Natural killer cell treated with Interleukin-12 subunit alpha and Interleukin-12 subunit beta and Interleukin-15 and Interleukin-18, amount 100 ng/mL, for 72 hours (primary cell): ENCODE results near the gene GNG7. TPM values are rescaled to one million over a fixed set of nuclear protein-coding genes. Genes with fewer than 3 reads are reported as not detected.
A peak's percentile ranks its signal among the peaks of the same experiment; 100 is the strongest.
"Not testable (repeated sequence)": the region's sequence is repeated elsewhere in the genome, so short reads cannot be mapped to it uniquely, and the experiment has no call there.

Experiments used
- ATAC-seq, 2 donors: fragments of 150-1000 bp; cut with Tn5 transposase in 1 of 2; sonication (Bioruptor Pico), chemical (Tn5 transposase) in 1 of 2; 2 replicates each; pipeline ENCODE4 v1.10.0; 2021
- DNase-seq: peaks from one replicate; pipeline ENCODE4 v3.0.0; 2022; ENCODE audit warnings: low spot score
- H3K27ac Mint-ChIP-seq, 2 donors: 1 replicate in 1 of 2; 2 replicates in 1 of 2; pipeline ENCODE4 v1.8.0; 2022; ENCODE audit warnings: mixed read lengths in 2 of 2, mild to moderate bottlenecking in 1 of 2, moderate library complexity in 1 of 2
- H3K27me3 Mint-ChIP-seq, 2 donors: 1 replicate in 1 of 2; 2 replicates in 1 of 2; pipeline ENCODE4 v1.8.0; 2022; ENCODE audit warnings: mixed read lengths in 2 of 2
- H3K36me3 Mint-ChIP-seq: one replicate; pipeline ENCODE4 v1.8.0; 2022; ENCODE audit warnings: mixed read lengths
- H3K4me1 Mint-ChIP-seq, 2 donors: 1 replicate in 1 of 2; 2 replicates in 1 of 2; pipeline ENCODE4 v1.8.0; 2022; ENCODE audit warnings: low read depth in 2 of 2, mixed read lengths in 2 of 2, mild to moderate bottlenecking in 1 of 2
- H3K4me3 Mint-ChIP-seq: one replicate; pipeline ENCODE4 v1.8.0; 2022; ENCODE audit warnings: mixed read lengths
- H3K9me3 Mint-ChIP-seq: 2 replicates; pipeline ENCODE4 v1.8.0; 2022; ENCODE audit warnings: mixed read lengths
- total RNA-seq, 2 donors: library from RNA; stranded (reverse); gene quantifications; one replicate each; pipeline ENCODE4 v1.2.3, GENCODE V29; 2022

The GNG7 gene
- total RNA-seq, 2 donors from 2014 or later, result 0.26 to 0.59 TPM

- H3K4me3 Mint-ChIP-seq, result no peak overlapping the region
- peak overlapping the region in 1 of 2 donors; percentile 5 for H3K27ac Mint-ChIP-seq
- H3K4me1 Mint-ChIP-seq, result peaks cover 14 to 24% of the 10 kb centered on the region in 2 donors
- no peaks in the 10 kb centered on the region for H3K27me3 Mint-ChIP-seq
- no peak for ATAC-seq
- no peaks in the 10 kb centered on the region for H3K9me3 Mint-ChIP-seq
- no peak for DNase-seq
- no peaks in the 10 kb centered on the region for H3K36me3 Mint-ChIP-seq
Observed at GRCh38 chr19:2532252-2533071, 170.0 kb downstream of the GNG7 start.

- Mint-ChIP-seq H3K4me1 (peaks cover 14 to 24% of the 10 kb centered on the region in 2 donors), H3K27ac (peak overlapping the region in 1 of 2 donors; percentile 45)
- ATAC-seq, H3K4me3 Mint-ChIP-seq, H3K36me3 Mint-ChIP-seq, DNase-seq, H3K9me3 Mint-ChIP-seq, H3K27me3 Mint-ChIP-seq: not testable (repeated sequence)
Observed at GRCh38 chr19:2529942-2530341, 172.6 kb downstream of the GNG7 start.

GRCh38 chr19:2529473-2529918, 173.0 kb downstream of the GNG7 start:
- no peaks in the 10 kb centered on the region for H3K27me3 Mint-ChIP-seq
- H3K36me3 Mint-ChIP-seq, result no peaks in the 10 kb centered on the region
- H3K27ac Mint-ChIP-seq, result peak overlapping the region in 1 of 2 donors; percentile 45
- peaks cover 14 to 19% of the 10 kb centered on the region in 2 donors for H3K4me1 Mint-ChIP-seq
- ATAC-seq (no peak), DNase-seq (no peak)
- H3K9me3 Mint-ChIP-seq, result no peaks in the 10 kb centered on the region
- H3K4me3 Mint-ChIP-seq, result no peak overlapping the region

- Mint-ChIP-seq H3K4me3 (no peak overlapping the region), H3K9me3 (no peaks in the 10 kb centered on the region), H3K4me1 (peaks cover 9 to 11% of the 10 kb centered on the region in 2 donors), H3K27me3 (no peaks in the 10 kb centered on the region), H3K27ac (no peak overlapping the region), H3K36me3 (no peaks in the 10 kb centered on the region)
- DNase-seq, result no peak
- no peak for ATAC-seq
Observed at GRCh38 chr19:2528675-2529101, 173.8 kb downstream of the GNG7 start.

- no peaks in the 10 kb centered on the region for H3K27me3 Mint-ChIP-seq
- ATAC-seq (no peak), DNase-seq (no peak)
- H3K4me3 Mint-ChIP-seq, result no peak overlapping the region
- H3K27ac Mint-ChIP-seq, result no peak overlapping the region
- no peaks in the 10 kb centered on the region for H3K9me3 Mint-ChIP-seq
- H3K4me1 Mint-ChIP-seq, result peaks cover 5 to 6% of the 10 kb centered on the region in 2 donors
- H3K36me3 Mint-ChIP-seq, result no peaks in the 10 kb centered on the region
Observed at GRCh38 chr19:2527686-2528085, 174.8 kb downstream of the GNG7 start.

- no peak for DNase-seq
- Mint-ChIP-seq H3K4me1 (peaks cover 1 to 2% of the 10 kb centered on the region in 2 donors), H3K27ac (no peak overlapping the region), H3K27me3 (no peaks in the 10 kb centered on the region), H3K9me3 (no peaks in the 10 kb centered on the region), H3K4me3 (no peak overlapping the region), H3K36me3 (no peaks in the 10 kb centered on the region)
- no peak for ATAC-seq
Observed at GRCh38 chr19:2527171-2527570, 175.3 kb downstream of the GNG7 start.

- H3K27ac Mint-ChIP-seq, result no peak overlapping the region
- ATAC-seq, result no peak
- H3K36me3 Mint-ChIP-seq, result no peaks in the 10 kb centered on the region
- no peaks in the 10 kb centered on the region for H3K9me3 Mint-ChIP-seq
- no peak for DNase-seq
- no peak overlapping the region for H3K4me3 Mint-ChIP-seq
- H3K27me3 Mint-ChIP-seq, result no peaks in the 10 kb centered on the region
- H3K4me1 Mint-ChIP-seq, result no peaks in the 10 kb centered on the region
Observed at GRCh38 chr19:2524840-2525723, 177.4 kb downstream of the GNG7 start.

- Mint-ChIP-seq H3K27me3 (no peaks in the 10 kb centered on the region), H3K4me3 (no peak overlapping the region), H3K27ac (no peak overlapping the region), H3K9me3 (no peaks in the 10 kb centered on the region), H3K4me1 (no peaks in the 10 kb centered on the region), H3K36me3 (no peaks in the 10 kb centered on the region)
- ATAC-seq, result peak in 1 of 2 donors; percentile 35
- DNase-seq, result no peak
Observed at GRCh38 chr19:2524361-2524839, 178.1 kb downstream of the GNG7 start.

- ATAC-seq (no peak), DNase-seq (no peak)
- Mint-ChIP-seq H3K4me3 (no peak overlapping the region), H3K4me1 (no peaks in the 10 kb centered on the region), H3K27ac (no peak overlapping the region), H3K36me3 (no peaks in the 10 kb centered on the region), H3K9me3 (no peaks in the 10 kb centered on the region), H3K27me3 (no peaks in the 10 kb centered on the region)
Observed at GRCh38 chr19:2523630-2524311, 178.7 kb downstream of the GNG7 start.

- Mint-ChIP-seq H3K27ac (no peak overlapping the region), H3K4me1 (no peaks in the 10 kb centered on the region), H3K36me3 (no peaks in the 10 kb centered on the region), H3K9me3 (no peaks in the 10 kb centered on the region), H3K4me3 (no peak overlapping the region), H3K27me3 (no peaks in the 10 kb centered on the region)
- ATAC-seq (no peak), DNase-seq (no peak)
Observed at GRCh38 chr19:2519482-2519881, 183.0 kb downstream of the GNG7 start.

GRCh38 chr19:2518856-2519255, 183.6 kb downstream of the GNG7 start:
- H3K4me3 Mint-ChIP-seq, ATAC-seq, H3K36me3 Mint-ChIP-seq, H3K27me3 Mint-ChIP-seq, H3K27ac Mint-ChIP-seq, H3K4me1 Mint-ChIP-seq, DNase-seq, H3K9me3 Mint-ChIP-seq: not testable (repeated sequence)

- ATAC-seq (no peak), DNase-seq (no peak)
- Mint-ChIP-seq H3K27ac (no peak overlapping the region), H3K4me3 (no peak overlapping the region), H3K36me3 (no peaks in the 10 kb centered on the region), H3K9me3 (no peaks in the 10 kb centered on the region), H3K4me1 (no peaks in the 10 kb centered on the region), H3K27me3 (no peaks in the 10 kb centered on the region)
Observed at GRCh38 chr19:2517881-2518601, 184.5 kb downstream of the GNG7 start.

GRCh38 chr19:2516727-2517126, 185.8 kb downstream of the GNG7 start:
- Mint-ChIP-seq H3K4me1 (no peaks in the 10 kb centered on the region), H3K27me3 (no peaks in the 10 kb centered on the region), H3K9me3 (no peaks in the 10 kb centered on the region), H3K36me3 (no peaks in the 10 kb centered on the region), H3K4me3 (no peak overlapping the region), H3K27ac (no peak overlapping the region)
- DNase-seq (no peak), ATAC-seq (no peak)
